GM21737 (cell line): ENCODE measurements around the gene DENND5B.
"Not testable (repeated sequence)": the region's sequence is repeated elsewhere in the genome, so short reads cannot be mapped to it uniquely, and the experiment has no call there.

ENCODE experiments used
- ATAC-seq: cut with Tn5 transposase; IDR thresholded peaks from one replicate; pipeline ENCODE4 v1.9.1; 2021; ENCODE audit warnings: mild to moderate bottlenecking, moderate library complexity; ENCODE audit not compliant: unreplicated experiment

The DENND5B gene

GRCh38 chr12:31508436-31509150 is 82.3 kb downstream of the DENND5B start:
- ATAC-seq: no peak

- ATAC-seq: no peak
Observed at GRCh38 chr12:31507966-31508365, 83.0 kb downstream of the DENND5B start.

- ATAC-seq: no peak
Observed at GRCh38 chr12:31506515-31507306, 84.2 kb downstream of the DENND5B start.

GRCh38 chr12:31504625-31505222 is 86.2 kb downstream of the DENND5B start:
- no peak for ATAC-seq

- not testable (repeated sequence) for ATAC-seq
Observed at GRCh38 chr12:31501014-31501413, 89.9 kb downstream of the DENND5B start.

GRCh38 chr12:31499567-31499966 is 91.4 kb downstream of the DENND5B start:
- no peak for ATAC-seq

- ATAC-seq: no peak
Observed at GRCh38 chr12:31498424-31498823, 92.5 kb downstream of the DENND5B start.

- no peak for ATAC-seq
Observed at GRCh38 chr12:31496257-31496656, 94.7 kb downstream of the DENND5B start.

GRCh38 chr12:31494455-31494854 is 96.5 kb downstream of the DENND5B start:
- ATAC-seq: no peak

GRCh38 chr12:31492599-31493196 is 98.2 kb downstream of the DENND5B start:
- ATAC-seq: no peak

- no peak for ATAC-seq
Observed at GRCh38 chr12:31491841-31492598, 98.9 kb downstream of the DENND5B start.

- no peak for ATAC-seq
Observed at GRCh38 chr12:31491241-31491794, 99.6 kb downstream of the DENND5B start.

GRCh38 chr12:31488737-31489338 is 102.1 kb downstream of the DENND5B start:
- no peak for ATAC-seq

GRCh38 chr12:31485571-31485970 is 105.4 kb downstream of the DENND5B start:
- no peak for ATAC-seq

GRCh38 chr12:31482816-31483215 is 108.1 kb downstream of the DENND5B start:
- ATAC-seq: no peak

GRCh38 chr12:31481415-31481814 is 109.5 kb downstream of the DENND5B start:
- no peak for ATAC-seq

- ATAC-seq: no peak
Observed at GRCh38 chr12:31479516-31480210, 111.3 kb downstream of the DENND5B start.

GRCh38 chr12:31478898-31479297 is 112.0 kb downstream of the DENND5B start:
- ATAC-seq: no peak

- ATAC-seq: no peak
Observed at GRCh38 chr12:31478425-31478824, 112.5 kb downstream of the DENND5B start.
